Neural crest cell (in vitro differentiated cells): ENCODE measurements around the gene EPB41. TPM values are rescaled to one million over a fixed set of nuclear protein-coding genes. Genes with fewer than 3 reads are reported as not detected.

Source experiments
- DNase-seq: peaks from one replicate; pipeline ENCODE4 v3.0.0; 2021; ENCODE audit warnings: low read depth, mixed read lengths, low spot score
- H3K27ac Mint-ChIP-seq: one replicate; pipeline ENCODE4 v1.8.0; 2021; ENCODE audit warnings: mild to moderate bottlenecking, mixed read lengths; ENCODE audit not compliant: unreplicated experiment
- H3K27me3 Mint-ChIP-seq: 2 replicates; pipeline ENCODE4 v1.8.0; 2021; ENCODE audit warnings: low read depth, mild to moderate bottlenecking, mixed read lengths
- H3K36me3 Mint-ChIP-seq: 2 replicates; pipeline ENCODE4 v1.8.0; 2021; ENCODE audit warnings: low read depth, mild to moderate bottlenecking, mixed read lengths
- H3K4me1 Mint-ChIP-seq: 2 replicates; pipeline ENCODE4 v1.8.0; 2021; ENCODE audit warnings: mixed read lengths
- H3K4me3 Mint-ChIP-seq: one replicate; pipeline ENCODE4 v1.8.0; 2021; ENCODE audit warnings: mild to moderate bottlenecking, mixed read lengths
- H3K9me3 Mint-ChIP-seq: 2 replicates; pipeline ENCODE4 v1.8.0; 2021; ENCODE audit warnings: mixed read lengths
- total RNA-seq: library from RNA; stranded (reverse); gene quantifications from 2 replicates; pipeline ENCODE4 v1.2.1, GENCODE V29; 2021
- TF ChIP-seq, protein P1 (sequence below): fragments of 200-600 bp; sonication (generic); conservative IDR thresholded peaks from 2 replicates; pipeline ENCODE4 v1.5.0; 2021; ENCODE audit warnings: antibody characterized with exemption, mild to moderate bottlenecking

Gene EPB41
- total RNA-seq, 1 donor from 2014 or later = 108 TPM

- no peak for DNase-seq
- Mint-ChIP-seq H3K4me1 (no peaks in the 10 kb centered on the region), H3K27me3 (no peaks in the 10 kb centered on the region), H3K9me3 (no peaks in the 10 kb centered on the region), H3K36me3 (peaks cover 3% of the 10 kb centered on the region), H3K4me3 (no peak overlapping the region), H3K27ac (no peak overlapping the region)
- TF ChIP-seq, protein P1, sequence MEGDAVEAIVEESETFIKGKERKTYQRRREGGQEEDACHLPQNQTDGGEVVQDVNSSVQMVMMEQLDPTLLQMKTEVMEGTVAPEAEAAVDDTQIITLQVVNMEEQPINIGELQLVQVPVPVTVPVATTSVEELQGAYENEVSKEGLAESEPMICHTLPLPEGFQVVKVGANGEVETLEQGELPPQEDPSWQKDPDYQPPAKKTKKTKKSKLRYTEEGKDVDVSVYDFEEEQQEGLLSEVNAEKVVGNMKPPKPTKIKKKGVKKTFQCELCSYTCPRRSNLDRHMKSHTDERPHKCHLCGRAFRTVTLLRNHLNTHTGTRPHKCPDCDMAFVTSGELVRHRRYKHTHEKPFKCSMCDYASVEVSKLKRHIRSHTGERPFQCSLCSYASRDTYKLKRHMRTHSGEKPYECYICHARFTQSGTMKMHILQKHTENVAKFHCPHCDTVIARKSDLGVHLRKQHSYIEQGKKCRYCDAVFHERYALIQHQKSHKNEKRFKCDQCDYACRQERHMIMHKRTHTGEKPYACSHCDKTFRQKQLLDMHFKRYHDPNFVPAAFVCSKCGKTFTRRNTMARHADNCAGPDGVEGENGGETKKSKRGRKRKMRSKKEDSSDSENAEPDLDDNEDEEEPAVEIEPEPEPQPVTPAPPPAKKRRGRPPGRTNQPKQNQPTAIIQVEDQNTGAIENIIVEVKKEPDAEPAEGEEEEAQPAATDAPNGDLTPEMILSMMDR = no peak
These were observed 135.8 kb downstream of the EPB41 start for GRCh38 chr1:29050166-29050565.

DNA sequence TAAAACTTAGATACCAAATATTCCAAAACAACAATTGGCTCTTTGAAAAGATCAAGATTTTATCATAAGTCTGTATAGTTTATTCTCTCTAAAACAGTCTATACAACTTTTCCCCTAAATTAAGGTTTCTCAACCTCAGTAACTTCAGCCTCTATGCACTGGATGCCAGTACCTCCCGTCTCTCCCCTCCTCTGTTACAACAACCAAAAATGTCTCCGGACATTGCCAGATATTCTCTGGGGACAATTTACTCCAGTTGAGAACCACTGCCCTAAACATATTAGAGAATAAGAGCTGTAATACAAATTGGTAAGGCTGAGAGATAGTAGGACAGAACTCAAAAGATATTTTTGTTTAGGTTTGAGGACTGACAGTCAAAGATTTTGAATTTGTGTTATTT lies 137.7 kb downstream of the EPB41 start:
- Mint-ChIP-seq H3K9me3 (no peaks in the 10 kb centered on the region), H3K27me3 (no peaks in the 10 kb centered on the region), H3K27ac (no peak overlapping the region), H3K4me3 (no peak overlapping the region), H3K4me1 (no peaks in the 10 kb centered on the region), H3K36me3 (no peaks in the 10 kb centered on the region)
- TF ChIP-seq, protein P1 = no peak
- DNase-seq = no peak

DNA sequence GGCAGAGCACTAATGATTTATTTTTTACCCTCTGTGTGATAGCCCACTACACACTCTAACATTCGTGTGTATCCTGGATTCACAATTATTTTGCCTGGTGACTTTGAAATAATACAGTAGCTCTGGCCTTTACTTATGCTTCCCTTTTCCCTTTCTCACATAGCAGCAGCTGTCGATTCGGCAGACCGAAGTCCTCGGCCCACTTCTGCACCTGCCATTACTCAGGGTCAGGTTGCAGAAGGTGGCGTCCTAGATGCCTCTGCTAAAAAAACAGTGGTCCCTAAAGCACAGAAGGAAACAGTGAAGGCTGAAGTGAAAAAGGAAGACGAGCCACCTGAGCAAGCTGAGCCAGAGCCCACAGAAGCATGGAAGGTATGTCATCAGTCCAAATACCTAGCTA lies 138.6 kb downstream of the EPB41 start:
- H3K27ac Mint-ChIP-seq = peak overlapping the region; percentile 44

GRCh38 chr1:29055160-29055559 lies 140.8 kb downstream of the EPB41 start:
- H3K4me1 Mint-ChIP-seq = no peaks in the 10 kb centered on the region
- no peaks in the 10 kb centered on the region for H3K9me3 Mint-ChIP-seq
- TF ChIP-seq, protein P1 = no peak
- H3K36me3 Mint-ChIP-seq = no peaks in the 10 kb centered on the region
- no peak overlapping the region for H3K4me3 Mint-ChIP-seq
- no peaks in the 10 kb centered on the region for H3K27me3 Mint-ChIP-seq
- no peak overlapping the region for H3K27ac Mint-ChIP-seq
- no peak for DNase-seq

More for the DNA sequence above, 138.6 kb downstream of the EPB41 start:
- Mint-ChIP-seq H3K9me3 (no peaks in the 10 kb centered on the region), H3K27me3 (no peaks in the 10 kb centered on the region), H3K36me3 (no peaks in the 10 kb centered on the region), H3K4me3 (no peak overlapping the region), H3K4me1 (no peaks in the 10 kb centered on the region)
- no peak for DNase-seq
- TF ChIP-seq, protein P1 = no peak

- Mint-ChIP-seq H3K36me3 (no peaks in the 10 kb centered on the region), H3K9me3 (no peaks in the 10 kb centered on the region), H3K27ac (no peak overlapping the region), H3K4me1 (no peaks in the 10 kb centered on the region), H3K4me3 (no peak overlapping the region), H3K27me3 (no peaks in the 10 kb centered on the region)
- TF ChIP-seq, protein P1 = no peak
- DNase-seq = no peak
These were observed 141.9 kb downstream of the EPB41 start for GRCh38 chr1:29056256-29056655.

DNA sequence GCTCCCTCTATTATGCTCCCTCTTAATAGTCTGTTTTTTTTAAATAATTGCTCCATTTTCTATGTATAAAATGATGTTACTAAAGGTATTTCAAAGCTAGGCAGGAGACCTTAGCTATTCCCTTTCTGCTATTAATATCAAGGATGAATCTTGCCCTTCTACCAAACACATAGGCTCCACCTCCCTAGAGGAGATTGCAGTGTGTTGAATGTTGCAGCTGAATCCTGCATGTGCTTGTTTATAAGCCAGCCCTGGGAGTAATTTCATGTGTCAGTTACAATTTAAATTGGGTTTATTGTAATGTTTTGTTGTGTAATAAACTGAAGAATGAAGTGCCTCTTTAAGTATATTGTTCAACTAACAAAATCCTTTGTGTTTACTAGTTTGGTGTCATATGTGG lies 143.3 kb downstream of the EPB41 start:
- TF ChIP-seq, protein P1 = no peak
- Mint-ChIP-seq H3K36me3 (no peaks in the 10 kb centered on the region), H3K4me1 (peaks cover 4% of the 10 kb centered on the region), H3K4me3 (no peak overlapping the region), H3K9me3 (no peaks in the 10 kb centered on the region), H3K27ac (no peak overlapping the region), H3K27me3 (no peaks in the 10 kb centered on the region)
- no peak for DNase-seq
